Measurements from ENCODE around the gene NKX3-2. TPM values are rescaled to one million over a fixed set of nuclear protein-coding genes. Genes with fewer than 3 reads are reported as not detected.

Gene NKX3-2
- polyA plus RNA-seq, 3 donors, result not detected

DNA sequence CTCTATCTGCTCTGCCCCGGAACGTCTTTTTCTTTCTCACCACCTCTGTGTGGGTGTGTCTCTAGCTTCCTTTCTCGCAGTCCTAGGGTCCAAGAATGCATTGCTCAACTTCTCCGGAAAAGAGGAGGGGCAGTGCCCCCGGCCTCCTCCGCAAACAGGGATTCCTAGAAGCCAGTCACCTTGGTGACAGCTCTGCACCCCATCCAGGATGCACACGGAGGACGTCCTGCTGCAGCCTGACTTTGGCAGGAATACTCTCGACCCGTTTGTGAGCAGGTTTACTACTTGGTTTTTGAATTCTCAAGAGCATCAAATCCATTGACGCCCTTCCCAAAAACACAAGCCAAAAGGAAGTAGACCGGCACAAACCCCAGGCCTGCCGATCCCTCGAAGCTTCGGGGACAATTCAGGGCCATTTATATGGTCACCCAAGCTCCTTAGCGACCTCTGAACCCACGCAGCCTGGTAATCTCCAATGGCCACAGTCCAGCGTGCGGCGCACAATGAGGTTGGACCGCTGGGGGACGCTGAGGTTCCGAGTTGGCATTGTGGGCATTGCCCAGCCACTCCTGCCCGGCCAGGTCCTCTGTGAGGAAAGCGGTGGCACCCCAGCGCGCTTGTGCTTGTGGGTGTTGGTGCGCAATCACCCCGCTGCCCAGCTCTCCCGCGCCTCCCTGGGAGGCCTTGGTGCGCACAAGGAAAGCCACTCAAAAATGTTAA lies 9.8 kb downstream of the NKX3-2 start:
- no peak for DNase-seq (ENCODE audit: low read depth in 3 of 3, low spot score in 2 of 3)

DNA sequence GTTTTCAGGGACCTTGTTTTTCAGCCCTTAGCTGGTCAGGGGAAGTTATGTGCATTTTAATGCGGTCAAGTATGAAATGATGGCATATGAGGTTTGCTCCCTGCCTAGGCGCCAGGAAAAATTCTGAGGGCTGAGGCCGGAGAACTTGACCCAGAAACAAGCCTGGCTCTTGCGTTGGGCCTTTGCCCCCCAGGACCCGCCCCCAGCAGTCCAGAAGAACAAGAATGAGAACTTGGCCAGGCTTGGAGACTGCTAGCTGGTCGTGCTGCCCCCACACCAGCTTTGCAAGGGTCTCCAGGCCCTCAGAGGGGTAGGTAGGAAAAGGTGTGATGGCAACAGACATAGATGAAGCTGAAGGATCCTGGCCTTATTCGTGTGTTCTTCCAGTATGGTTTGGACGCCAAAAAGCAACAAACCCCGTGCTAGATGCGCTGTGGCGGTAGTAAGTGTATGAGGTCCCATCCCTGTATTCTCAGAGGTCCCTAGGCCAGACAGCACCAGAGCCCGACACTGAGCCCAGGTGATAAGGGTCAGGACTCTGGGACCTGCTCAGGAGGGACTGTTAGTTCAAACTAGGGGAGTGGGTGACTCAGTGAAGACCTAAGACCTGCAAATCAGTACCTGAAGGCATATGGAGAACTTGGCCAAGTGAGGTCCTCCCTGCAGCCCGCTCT lies 10.5 kb downstream of the NKX3-2 start:
- no peak for DNase-seq (ENCODE audit: low read depth in 3 of 3, low spot score in 2 of 3)

DNA sequence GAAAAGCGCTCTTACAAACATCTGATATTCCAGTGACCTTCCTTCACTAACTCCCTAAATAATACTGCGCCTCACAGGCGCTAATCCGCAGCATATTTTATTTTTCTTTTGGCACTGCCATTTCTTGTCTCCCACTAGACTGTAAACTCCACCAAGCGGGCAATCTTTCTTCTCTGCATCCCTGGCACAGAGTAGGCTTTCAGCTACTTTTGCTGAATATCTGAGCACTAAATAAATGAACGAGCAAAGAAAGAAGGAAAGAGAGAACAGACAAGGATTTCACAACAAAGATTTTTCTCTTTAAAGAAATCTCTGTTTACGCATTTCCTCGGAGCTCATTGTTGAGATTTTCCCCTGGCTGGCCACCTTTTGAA lies 12.7 kb downstream of the NKX3-2 start:
- no peak for DNase-seq (ENCODE audit: low read depth in 3 of 3, low spot score in 2 of 3)

DNA sequence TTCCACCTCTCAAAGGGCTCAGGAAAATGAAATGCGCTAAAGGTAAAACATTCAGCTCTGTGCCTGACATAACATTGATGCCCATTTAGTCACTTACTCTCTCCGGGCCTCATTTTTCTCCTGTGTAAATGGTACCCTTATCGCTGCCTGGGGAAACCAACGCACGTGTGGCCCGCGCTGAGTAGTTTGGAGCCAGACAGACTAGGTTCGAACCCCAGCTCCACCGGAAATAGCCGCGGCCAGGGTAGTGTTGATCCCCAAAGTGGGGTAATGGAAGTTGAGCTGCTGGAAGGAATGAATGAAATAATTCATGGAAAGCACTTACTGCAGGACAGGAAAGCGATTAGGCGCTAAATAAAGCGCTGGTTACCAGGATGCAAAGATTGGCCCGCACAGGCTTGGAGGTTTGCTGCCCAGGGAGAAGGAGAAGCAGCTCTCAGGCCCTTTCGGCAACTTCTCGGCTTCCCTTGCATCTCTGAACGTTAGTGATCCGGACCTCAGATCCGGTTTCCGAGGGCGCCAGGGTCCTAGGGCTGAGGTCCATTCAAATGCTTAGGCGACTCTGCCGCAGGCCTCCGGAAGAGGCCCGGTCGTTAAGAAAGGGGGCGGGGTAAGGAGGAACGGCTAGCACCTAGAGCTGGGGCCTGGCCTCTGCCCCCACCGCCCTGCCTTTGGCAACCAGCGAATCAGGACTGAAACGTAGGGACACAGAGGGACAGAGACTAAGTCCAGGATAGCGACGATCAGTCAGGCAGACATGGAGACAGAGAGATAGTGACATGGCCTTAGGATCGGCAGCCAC lies 13.3 kb downstream of the NKX3-2 start:
- no peak for DNase-seq (ENCODE audit: low read depth in 3 of 3, low spot score in 2 of 3)

DNA sequence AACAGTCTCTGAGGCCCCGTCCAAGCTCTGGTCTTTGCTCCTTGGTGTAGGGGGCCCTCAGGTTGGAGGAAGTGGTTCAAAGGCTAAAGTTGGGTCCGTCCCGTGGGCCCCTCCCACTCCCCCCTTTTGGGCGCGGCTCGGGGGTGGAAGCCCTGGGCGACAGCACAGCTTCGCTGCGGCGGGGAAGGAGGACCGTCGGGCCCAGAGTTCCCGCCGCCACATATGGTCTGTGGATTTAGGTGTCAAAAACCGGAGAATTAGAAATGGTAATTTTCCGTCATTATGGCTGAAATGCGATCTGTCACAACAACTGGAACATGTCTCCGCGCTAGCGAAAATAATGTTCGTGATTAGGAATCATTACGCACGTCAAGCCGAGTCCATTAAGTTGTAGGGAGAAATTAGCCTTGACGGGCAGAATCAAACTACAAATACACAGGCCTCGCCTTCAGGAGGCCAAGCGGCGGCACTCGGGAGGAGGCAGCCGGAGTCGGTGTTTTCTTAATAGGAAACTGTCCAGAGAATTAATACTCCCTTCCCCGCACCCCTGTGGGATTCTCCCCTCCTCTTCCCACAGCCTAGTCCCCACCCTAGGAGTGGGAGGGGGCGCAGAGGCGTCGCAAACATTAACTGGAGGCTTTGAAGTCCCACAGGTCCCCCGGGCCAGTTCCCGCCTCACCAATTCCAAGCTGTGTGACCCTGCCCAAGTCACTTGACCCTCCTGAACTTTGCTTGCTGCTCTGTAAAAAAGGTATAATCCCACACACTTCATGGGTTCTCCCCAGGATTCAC lies 15.0 kb downstream of the NKX3-2 start:
- DNase-seq (ENCODE audit: low read depth in 3 of 3, low spot score in 2 of 3), result no peak

DNA sequence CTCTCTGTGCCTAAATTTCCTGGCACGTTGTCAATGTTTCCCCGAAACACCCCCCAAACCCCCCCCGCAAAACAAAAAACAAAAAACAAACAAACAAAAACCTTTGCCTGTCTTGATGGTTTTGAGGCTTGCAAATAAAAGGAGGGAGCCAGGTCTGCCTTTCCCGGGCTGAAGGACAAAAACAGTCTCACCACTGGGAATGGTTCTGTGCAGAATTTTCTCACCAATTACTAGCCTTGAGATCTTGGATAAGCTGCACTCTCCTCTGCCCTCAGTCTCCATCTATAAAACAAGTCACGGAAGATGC lies 15.5 kb downstream of the NKX3-2 start:
- no peak for DNase-seq (ENCODE audit: low read depth in 3 of 3, low spot score in 2 of 3)

DNA sequence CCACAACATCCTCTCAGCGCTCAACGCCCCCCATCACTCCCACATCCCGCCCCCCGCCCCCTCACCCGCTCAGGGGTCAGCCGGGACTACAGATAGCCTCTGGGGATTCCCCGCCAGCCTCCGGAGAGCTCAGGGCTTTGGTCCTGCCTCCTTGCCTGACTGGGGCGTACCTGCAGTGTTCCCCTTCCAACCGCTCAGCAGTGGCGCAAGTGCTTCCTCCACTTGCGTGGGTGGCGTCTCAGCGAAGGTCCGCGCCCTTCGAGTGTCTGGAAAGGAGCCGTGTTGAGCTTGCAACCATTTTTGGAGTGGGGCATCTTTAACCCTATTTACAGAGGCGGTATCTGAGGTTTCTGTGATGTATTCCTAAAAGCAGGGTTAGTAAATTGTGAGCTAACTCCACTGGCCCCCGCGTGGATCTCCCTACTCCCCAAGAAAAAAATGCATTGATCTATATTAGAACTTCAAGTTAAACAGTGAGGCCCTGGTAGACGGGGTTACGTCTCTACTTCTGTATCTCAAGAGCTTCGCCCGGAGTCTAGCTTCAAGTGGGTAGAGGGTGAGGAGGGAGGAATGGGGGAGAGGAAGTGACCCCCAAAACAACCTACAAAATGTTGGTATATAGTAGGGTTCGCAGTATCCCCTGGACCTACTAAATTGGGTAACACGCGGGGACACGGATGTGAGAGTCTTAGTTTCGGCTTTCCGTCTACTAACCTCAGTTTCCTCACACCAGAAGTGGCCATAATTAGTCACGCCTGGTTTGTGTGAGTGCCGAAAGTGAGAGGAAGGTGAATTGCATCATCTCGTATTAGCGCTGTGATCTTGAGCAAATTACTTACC lies 16.1 kb downstream of the NKX3-2 start:
- no peak for DNase-seq (ENCODE audit: low read depth in 3 of 3, low spot score in 2 of 3)

DNA sequence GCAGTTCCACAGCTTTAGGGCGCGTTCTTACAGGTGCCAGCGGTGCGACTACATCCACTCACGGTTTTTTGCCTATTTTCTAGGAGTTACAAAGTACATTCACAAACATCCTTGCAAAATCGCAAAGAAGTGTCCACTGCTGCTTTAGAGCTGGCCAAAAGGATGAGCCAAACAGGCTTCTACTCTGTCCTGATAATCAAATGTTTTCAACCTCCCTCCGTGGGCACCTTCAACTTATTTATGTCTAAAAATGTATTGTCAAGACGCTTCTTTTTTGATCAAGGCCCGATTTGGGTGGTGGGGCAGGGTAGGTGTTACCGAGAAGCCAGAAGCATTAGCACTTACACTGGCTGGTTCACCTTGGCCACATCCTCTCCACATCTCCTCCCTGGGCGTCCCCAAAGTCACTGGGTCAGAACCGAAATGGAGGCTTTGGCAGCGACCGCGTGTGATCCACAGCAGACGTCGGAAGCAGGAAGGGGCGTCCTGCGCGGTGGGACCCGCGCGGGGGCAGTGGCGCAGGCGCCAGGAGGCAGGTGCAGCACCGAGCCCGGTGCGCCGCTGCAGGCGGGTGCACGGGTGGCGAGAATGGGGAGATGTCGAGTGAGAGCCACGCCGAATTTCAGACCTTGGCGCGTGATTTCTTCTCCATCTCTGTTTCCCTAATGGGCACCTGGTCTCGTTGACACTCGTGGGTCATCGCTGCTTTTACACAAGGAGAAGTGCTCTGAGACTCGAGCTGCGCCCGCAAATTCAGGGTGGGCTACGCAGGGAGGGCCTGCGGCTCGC lies 16.9 kb downstream of the NKX3-2 start:
- DNase-seq (ENCODE audit: low read depth in 3 of 3, low spot score in 2 of 3), result no peak

DNA sequence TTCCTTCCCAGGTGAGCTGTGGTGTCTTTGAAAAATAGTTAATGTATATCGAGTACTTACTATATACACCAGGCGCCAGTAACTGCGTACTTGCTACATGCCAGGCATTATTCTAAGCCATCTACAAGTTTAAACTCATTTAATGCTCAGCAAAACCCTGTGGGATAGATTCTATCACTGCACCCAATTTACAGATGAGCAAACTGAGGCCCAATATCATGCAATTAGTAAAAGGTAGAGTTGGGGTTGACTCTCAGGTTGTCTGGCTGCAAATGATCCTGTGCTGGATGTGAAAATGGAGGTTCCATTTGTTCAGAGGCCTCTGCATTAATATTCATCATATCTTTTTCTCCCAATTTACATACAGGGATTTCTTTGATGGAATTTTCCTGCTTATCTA lies 17.6 kb downstream of the NKX3-2 start:
- DNase-seq (ENCODE audit: low read depth in 3 of 3, low spot score in 2 of 3), result no peak

DNA sequence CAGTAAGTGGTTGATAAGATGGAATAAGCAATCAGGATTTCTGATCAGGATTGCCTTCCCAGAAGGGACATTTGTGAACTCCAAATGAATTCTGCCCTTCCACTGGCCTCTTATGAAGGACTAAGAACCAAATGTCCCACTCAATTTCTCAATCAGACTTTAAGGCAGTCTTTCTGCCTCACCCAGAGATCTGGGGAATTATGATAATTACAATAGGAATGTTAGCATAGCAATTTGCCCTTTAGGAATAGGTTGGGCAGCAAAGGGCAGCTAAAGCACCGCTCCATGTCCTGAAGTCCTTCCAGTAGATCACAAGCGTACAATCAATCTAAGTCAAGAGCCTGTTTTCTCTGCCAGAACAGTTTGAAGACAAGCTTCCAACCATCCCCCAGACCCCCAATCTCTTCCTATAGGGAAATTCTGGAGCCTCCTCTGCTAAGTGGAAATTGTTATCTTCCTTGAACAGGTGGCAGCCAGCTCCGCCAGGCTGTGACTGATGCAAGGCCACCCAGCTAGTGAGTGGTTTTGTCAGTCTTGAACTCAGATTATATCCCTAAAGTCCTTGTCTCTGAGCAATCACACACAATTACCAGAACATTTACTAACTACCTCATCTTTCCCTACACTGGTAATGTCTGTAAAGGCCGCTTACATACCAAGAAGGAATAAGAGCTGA lies 18.6 kb downstream of the NKX3-2 start:
- no peak for DNase-seq (ENCODE audit: low read depth in 3 of 3, low spot score in 2 of 3)

DNA sequence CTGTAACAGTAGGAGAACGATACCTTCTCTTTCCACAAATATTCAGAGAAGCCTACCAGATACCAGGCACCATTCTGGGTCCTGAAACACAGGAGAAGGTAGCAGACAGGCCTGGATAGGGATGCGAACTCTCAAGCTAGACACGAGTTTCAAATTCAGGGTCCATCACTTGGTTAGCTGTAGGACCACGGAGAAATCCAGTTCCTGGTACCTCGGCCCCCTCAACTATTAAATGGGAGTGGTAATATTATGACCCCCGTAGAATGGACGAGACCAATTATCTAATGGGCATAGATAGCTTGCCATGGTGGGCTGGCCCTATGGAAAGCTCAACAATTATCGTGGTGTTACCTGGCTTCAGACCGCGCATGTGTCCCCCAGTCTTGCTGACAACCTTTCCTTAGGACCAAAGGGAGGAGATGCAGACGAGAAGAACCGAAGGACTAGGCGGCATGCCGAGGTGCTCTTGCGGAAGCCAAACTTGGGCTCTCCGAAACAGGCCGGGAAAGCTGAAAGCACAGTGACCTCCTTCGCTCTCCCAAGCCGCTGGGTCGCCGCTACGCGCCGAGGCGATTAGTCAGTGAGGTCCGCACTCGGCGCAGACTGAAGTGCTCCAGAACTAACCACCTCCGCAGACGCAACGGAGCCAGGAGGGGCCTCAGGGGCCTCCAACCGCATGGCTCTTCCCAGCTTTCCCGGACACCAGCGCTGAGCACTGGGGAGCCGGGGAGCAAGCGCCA lies 19.6 kb downstream of the NKX3-2 start:
- no peak for DNase-seq (ENCODE audit: low read depth in 3 of 3, low spot score in 2 of 3)

DNA sequence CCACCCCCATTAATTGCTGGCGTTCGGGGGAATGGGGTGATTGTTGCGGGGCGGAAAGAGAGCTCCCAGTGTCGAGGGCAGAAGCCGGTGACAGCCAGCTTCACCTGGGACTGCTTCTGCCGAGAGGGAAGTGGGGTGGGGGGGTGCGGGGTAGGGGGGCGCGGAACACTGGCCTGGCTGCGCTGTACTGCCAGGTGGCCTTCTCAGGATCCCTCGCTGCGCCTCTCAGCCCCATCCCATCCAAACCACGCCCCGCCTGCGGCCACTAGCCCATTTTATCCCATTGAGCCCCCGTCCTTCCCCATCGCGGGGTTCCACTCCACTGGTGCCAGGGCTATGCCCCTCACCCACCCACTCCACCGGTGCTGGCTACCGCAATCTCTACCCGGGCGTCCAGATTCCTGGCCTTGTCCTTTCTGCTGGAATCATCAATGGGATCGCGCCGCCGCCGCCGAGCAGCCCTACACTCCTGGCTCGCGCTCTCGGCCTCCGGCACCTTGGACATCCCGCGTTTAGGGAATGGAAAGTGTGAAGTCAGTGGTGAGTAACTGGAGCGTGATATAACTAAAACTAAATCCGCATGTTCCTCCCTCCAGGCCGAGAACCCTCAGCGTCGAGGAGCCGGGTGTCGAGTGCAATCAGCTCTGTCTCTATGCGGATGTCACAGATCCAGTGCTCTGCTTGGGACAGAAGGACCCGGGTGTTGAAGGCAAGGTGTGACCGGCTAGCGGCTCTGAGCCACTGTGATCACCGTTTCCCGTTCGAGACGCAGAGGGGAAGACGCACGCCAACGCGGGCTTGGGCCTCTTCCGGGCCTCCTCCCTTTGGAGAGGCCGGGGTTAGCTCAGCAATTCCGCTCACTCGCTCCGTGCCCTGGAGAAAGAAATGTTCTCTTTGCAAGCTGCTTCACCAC lies 20.5 kb downstream of the NKX3-2 start:
- no peak for DNase-seq (ENCODE audit: low read depth in 3 of 3, low spot score in 2 of 3)

DNA sequence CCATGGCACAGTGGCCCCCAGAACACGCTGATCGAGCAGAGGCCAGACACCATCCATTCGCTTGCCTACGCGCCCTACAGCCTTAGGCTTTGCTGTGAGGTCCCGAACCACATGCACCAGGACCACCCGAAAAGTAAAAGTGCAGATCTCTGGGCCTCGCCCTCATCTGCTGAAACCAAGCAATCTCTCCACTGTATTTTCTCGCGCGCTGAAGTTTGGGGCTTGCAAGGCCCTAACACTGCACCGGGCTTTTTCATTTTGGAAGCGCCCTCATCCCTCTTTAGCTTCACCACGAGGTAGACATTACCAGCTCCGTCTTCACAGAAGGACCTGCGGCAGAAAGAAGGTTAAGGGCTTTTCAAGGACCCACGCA lies 21.2 kb downstream of the NKX3-2 start:
- no peak for DNase-seq (ENCODE audit: low read depth in 3 of 3, low spot score in 2 of 3)

DNA sequence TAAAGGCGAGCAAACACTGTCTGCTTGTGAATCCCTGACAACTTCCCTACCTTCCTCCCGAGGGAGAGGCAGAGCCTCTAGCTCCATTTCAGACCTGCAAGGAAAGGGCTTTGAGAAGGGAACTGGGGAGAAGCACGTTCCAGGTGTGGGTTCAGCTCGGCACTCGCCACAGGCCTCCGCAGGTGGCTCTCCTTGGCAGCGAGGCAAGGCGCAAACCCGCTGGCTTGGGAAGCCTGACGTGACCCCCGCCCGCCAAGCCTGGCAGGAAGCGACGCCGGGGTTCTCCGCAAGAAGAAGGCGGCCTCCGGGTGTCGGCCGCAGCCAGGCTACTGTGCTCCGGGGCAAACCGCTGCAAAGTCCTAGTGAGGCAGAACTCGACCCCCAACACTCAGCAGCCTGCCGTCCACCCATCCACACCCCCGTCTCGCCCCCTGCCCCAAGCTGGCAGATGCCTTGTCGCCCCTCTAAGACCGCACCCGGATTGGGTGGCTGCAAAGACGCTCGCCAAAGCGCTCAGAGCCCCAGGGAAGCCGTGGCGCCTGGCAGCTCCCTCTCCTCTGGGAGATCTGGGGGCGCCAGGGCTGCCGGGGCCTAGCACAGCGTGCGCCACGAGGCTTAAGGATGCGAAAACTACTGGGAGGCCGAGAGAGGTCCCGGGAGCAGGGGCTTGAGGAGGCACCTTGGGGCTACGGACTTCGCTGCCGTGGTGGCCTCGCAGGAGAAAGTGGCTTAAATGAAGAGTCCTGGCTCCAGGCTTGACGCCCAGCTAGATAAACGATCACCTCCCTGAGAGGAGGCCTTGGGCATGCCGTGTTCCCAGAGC lies 21.8 kb downstream of the NKX3-2 start:
- DNase-seq (ENCODE audit: low read depth in 3 of 3, low spot score in 2 of 3), result no peak

DNA sequence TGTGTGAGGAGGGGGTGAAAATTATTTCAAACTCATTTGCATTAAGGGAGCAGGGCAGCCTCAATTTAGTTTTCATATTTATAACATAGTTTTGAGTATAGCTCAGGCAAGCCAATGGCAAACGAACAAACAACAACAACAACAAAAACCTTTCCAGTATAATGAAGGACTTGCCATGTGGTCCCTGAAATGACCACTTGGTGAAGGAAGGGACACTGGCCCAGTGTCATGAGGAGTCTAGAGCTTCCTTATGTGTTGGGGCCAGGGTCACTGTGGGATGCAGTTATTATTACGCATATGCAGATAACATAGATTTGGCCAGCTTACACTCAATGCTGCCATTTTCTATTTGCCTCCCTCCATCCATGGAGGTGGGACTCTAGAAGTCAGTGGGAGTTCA lies 23.3 kb downstream of the NKX3-2 start:
- DNase-seq (ENCODE audit: low read depth in 3 of 3, low spot score in 2 of 3), result no peak

DNA sequence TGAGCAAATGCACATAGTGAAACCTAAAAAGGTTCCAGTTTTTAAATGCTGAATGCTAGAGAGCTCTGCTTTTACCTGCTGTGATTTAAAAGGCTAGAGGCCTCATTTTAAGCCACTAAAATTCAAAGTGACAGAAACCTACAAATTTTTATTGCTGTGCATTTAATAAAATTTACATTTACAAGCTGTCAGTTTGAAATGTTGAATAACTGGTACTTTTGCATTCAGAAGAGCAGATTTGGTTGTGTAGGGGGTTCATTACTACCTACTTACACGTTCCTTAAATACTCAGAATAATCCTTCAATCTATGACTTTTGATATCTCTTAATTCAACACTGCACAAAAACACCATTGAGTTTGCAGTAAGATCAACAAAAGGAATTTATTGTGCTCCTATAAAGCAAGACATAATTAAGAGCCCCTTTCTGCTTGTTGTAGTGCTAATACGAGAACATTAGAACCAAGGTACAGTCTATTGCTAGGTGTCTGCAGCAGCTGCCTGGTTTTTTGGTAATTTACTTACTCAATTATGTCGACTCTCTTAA lies 27.9 kb downstream of the NKX3-2 start:
- no peak for DNase-seq (ENCODE audit: low read depth in 3 of 3, low spot score in 2 of 3)
